ENCODE results near the gene ZNRF4.

- no peak for TF ChIP-seq EZH2 (IDR thresholded peaks at IDR 0.05; ENCODE audit: borderline replicate concordance, low read length)
- TF ChIP-seq CTCF (IDR thresholded peaks at IDR 0.05; ENCODE audit: low read length): no peak
These were observed 36.3 kb downstream of the ZNRF4 start for GRCh38 chr19:5491565-5491964.
